HEK293 (cell line): ENCODE measurements around the gene TGDS.

Experiments used
- CTCF ChIA-PET: fragments of 350-600 bp; formaldehyde crosslinking; extraction: SDS; loops from one replicate; lab custom pipeline; 2021; ENCODE audit warnings: antibody characterized with exemption; lab: Yijun Ruan, JAX
- POLR2A ChIA-PET: fragments of 300-600 bp; formaldehyde crosslinking; extraction: SDS; loops from one replicate; lab custom pipeline; 2020; ENCODE audit warnings: antibody characterized with exemption, inconsistent platforms; lab: Yijun Ruan, JAX
- H3K27ac ChIP-seq: fragments of 200-500 bp; sonication (Bioruptor generic); 2 replicates; pipeline ENCODE4 v1.5.1; 2014; ENCODE audit warnings: low read depth, low read length, control low read depth, inconsistent platforms; ENCODE audit errors: extremely low read depth
- H3K36me3 ChIP-seq, 2 experiments: fragments of 200-500 bp in 1 of 2; sonication (Bioruptor generic) in 1 of 2; 1 replicate in 1 of 2; 2 replicates in 1 of 2; pipeline ENCODE4 v1.5.1; 2014 to 2017; ENCODE audit warnings: inconsistent platforms in 2 of 2, low read length in 2 of 2; ENCODE audit not compliant: control insufficient read depth in 2 of 2, insufficient read depth in 1 of 2
- H3K4me1 ChIP-seq: fragments of 200-500 bp; sonication (Bioruptor generic); 2 replicates; pipeline ENCODE4 v1.5.1; 2014; ENCODE audit warnings: mild to moderate bottlenecking, low read length, inconsistent platforms; ENCODE audit not compliant: control insufficient read depth, insufficient read depth
- H3K4me3 ChIP-seq: 2 replicates; pipeline ENCODE4 v1.5.1; 2011; ENCODE audit warnings: low read depth, mild to moderate bottlenecking, control low read depth, low read length, moderate library complexity
- H3K9me3 ChIP-seq: fragments of 200-500 bp; sonication (Bioruptor generic); 2 replicates; pipeline ENCODE4 v1.5.1; 2014; ENCODE audit warnings: low read depth, low read length, inconsistent platforms; ENCODE audit not compliant: control insufficient read depth, insufficient read depth
- BCL11A ChIP-seq: fragments of 450-650 bp; formaldehyde crosslinking; IDR thresholded peaks from 2 replicates; pipeline ENCODE4 v1.5.1; 2016; ENCODE audit warnings: low read depth, missing biosample characterization, missing genetic modification characterization
- MZF1 ChIP-seq: fragments of 450-650 bp; formaldehyde crosslinking; IDR thresholded peaks from 2 replicates; pipeline ENCODE4 v1.5.1; 2017; ENCODE audit warnings: missing biosample characterization, missing genetic modification characterization, borderline replicate concordance
- SCRT2 ChIP-seq: fragments of 450-650 bp; formaldehyde crosslinking; IDR thresholded peaks from 2 replicates; pipeline ENCODE4 v1.5.1; 2016; ENCODE audit warnings: missing biosample characterization, missing genetic modification characterization
- SP3 ChIP-seq: fragments of 450-650 bp; formaldehyde crosslinking; IDR thresholded peaks from 2 replicates; pipeline ENCODE4 v1.5.1; 2016; ENCODE audit warnings: missing biosample characterization, missing genetic modification characterization
- TCF7L2 ChIP-seq: IDR thresholded peaks from 2 replicates; pipeline ENCODE4 v1.6.1; 2011; ENCODE audit warnings: low read depth, mild to moderate bottlenecking, inconsistent platforms, low read length, moderate library complexity, borderline replicate concordance
- ZNF138 ChIP-seq: fragments of 450-650 bp; formaldehyde crosslinking; IDR thresholded peaks from 2 replicates; pipeline ENCODE4 v1.5.1; 2016; ENCODE audit warnings: missing biosample characterization, missing genetic modification characterization, borderline replicate concordance
- ZNF248 ChIP-seq: fragments of 450-650 bp; formaldehyde crosslinking; IDR thresholded peaks from 2 replicates; pipeline ENCODE4 v1.5.1; 2017; ENCODE audit warnings: missing biosample characterization, missing genetic modification characterization
- ZNF292 ChIP-seq: fragments of 450-650 bp; formaldehyde crosslinking; IDR thresholded peaks from 2 replicates; pipeline ENCODE4 v1.5.1; 2016; ENCODE audit warnings: low read depth, missing biosample characterization, missing genetic modification characterization, borderline replicate concordance
- ZNF529 ChIP-seq: fragments of 450-650 bp; formaldehyde crosslinking; IDR thresholded peaks from 2 replicates; pipeline ENCODE4 v1.5.1; 2017; ENCODE audit warnings: missing genetic modification characterization, missing biosample characterization; ENCODE audit not compliant: insufficient replicate concordance
- ZNF561 ChIP-seq: fragments of 450-650 bp; IDR thresholded peaks from 2 replicates; pipeline ENCODE4 v1.5.1; 2018; ENCODE audit warnings: missing biosample characterization, missing genetic modification characterization, borderline replicate concordance
- ZNF629 ChIP-seq: fragments of 450-650 bp; formaldehyde crosslinking; IDR thresholded peaks from 2 replicates; pipeline ENCODE4 v1.5.1; 2017; ENCODE audit warnings: missing biosample characterization, missing genetic modification characterization
- ZNF76 ChIP-seq: fragments of 450-650 bp; formaldehyde crosslinking; IDR thresholded peaks from 2 replicates; pipeline ENCODE4; 2016; ENCODE audit warnings: low read depth, missing biosample characterization, missing genetic modification characterization, borderline replicate concordance
- ZNF837 ChIP-seq: fragments of 450-650 bp; formaldehyde crosslinking; IDR thresholded peaks from 2 replicates; pipeline ENCODE4 v1.5.1; 2016; ENCODE audit warnings: missing biosample characterization, missing genetic modification characterization
- TF ChIP-seq, protein P1 (sequence below): fragments of 450-650 bp; formaldehyde crosslinking; IDR thresholded peaks from 2 replicates; pipeline ENCODE4 v1.5.1; 2016; ENCODE audit warnings: missing biosample characterization, missing genetic modification characterization
- TF ChIP-seq, protein P2 (sequence below): fragments of 450-650 bp; formaldehyde crosslinking; IDR thresholded peaks from 2 replicates; pipeline ENCODE4 v1.5.1; 2016; ENCODE audit warnings: missing biosample characterization, missing genetic modification characterization
- TF ChIP-seq, protein P3 (sequence below): fragments of 450-650 bp; formaldehyde crosslinking; IDR thresholded peaks from 2 replicates; pipeline ENCODE4 v1.5.1; 2016; ENCODE audit warnings: missing biosample characterization, missing genetic modification characterization, low read depth

TGDS gene

DNA sequence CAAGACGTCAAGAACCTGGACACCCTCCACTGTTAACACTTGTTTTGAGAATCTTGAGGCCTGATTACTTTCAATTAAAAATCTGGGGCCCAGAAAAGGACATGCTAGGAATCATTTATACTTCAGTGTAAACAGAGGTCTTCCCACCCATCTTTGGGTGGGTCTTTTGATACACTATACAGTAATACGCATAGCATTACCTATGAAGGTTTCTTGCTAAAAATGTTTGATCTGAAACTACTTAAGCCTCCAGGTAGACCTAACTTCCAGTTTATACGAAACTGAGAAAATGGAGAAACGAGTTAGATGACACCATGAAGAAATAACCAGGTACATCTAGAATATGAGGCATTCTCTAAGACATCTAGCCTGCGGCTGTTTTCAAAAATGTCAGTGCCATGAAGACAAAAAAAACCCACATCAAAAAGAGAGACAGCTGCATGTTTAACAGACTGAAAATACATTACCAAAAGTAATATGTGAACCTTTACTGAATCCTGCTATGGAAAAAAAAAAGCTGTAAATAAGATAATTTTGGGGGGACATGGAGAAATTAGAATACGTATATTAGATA is 36.6 kb downstream of the TGDS start:
- TF ChIP-seq TCF7L2 (no peak), ZNF629 (tag by site-specific recombination) (no peak), SP3 (tag by site-specific recombination) (no peak), ZNF138 (tag by site-specific recombination) (no peak)
- TF ChIP-seq, protein P1, sequence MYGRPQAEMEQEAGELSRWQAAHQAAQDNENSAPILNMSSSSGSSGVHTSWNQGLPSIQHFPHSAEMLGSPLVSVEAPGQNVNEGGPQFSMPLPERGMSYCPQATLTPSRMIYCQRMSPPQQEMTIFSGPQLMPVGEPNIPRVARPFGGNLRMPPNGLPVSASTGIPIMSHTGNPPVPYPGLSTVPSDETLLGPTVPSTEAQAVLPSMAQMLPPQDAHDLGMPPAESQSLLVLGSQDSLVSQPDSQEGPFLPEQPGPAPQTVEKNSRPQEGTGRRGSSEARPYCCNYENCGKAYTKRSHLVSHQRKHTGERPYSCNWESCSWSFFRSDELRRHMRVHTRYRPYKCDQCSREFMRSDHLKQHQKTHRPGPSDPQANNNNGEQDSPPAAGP (tag by site-specific recombination): no peak
- Histone ChIP-seq H3K9me3 (no peaks in the 10 kb centered on the region), H3K27ac (no peak overlapping the region), H3K36me3 (peaks cover 0 to 7% of the 10 kb centered on the region in 2 experiments; a peak in 1 of 3 replicates), H3K4me3 (no peak overlapping the region), H3K4me1 (no peaks in the 10 kb centered on the region)
- ChIA-PET CTCF (no interaction called here), POLR2A (no interaction called here)

DNA sequence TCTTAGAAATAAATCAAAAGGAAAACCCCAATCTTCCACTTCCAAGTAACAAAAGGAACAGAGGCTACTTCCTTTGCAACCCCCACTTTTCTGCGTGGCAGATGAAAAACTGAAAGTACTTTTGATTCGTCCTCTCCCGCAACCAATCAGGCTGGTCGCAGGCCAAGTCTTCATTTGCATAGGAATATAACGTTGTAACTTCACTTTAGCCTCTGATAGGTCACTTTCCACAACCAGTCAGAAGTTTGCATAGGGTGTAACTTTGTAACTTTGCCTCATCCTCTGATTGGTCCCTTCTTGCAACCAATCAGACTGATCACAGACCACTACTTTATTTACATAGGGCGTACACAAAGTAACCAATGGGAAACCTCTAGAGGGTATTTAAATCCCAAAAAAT is 37.2 kb downstream of the TGDS start:
- ChIA-PET CTCF (no interaction called here), POLR2A (no interaction called here)
- Histone ChIP-seq H3K4me1 (no peaks in the 10 kb centered on the region), H3K9me3 (no peaks in the 10 kb centered on the region), H3K4me3 (no peak overlapping the region), H3K36me3 (peaks cover 0 to 7% of the 10 kb centered on the region in 2 experiments; a peak in 1 of 3 replicates), H3K27ac (no peak overlapping the region)
- TF ChIP-seq ZNF292 (tag by site-specific recombination) (no peak), ZNF561 (no peak), BCL11A (tag by site-specific recombination) (no peak), ZNF76 (no peak), MZF1 (tag by site-specific recombination) (no peak), SCRT2 (tag by site-specific recombination) (no peak), ZNF529 (tag by site-specific recombination) (no peak), ZNF837 (tag by site-specific recombination) (no peak)
- TF ChIP-seq, protein P2, sequence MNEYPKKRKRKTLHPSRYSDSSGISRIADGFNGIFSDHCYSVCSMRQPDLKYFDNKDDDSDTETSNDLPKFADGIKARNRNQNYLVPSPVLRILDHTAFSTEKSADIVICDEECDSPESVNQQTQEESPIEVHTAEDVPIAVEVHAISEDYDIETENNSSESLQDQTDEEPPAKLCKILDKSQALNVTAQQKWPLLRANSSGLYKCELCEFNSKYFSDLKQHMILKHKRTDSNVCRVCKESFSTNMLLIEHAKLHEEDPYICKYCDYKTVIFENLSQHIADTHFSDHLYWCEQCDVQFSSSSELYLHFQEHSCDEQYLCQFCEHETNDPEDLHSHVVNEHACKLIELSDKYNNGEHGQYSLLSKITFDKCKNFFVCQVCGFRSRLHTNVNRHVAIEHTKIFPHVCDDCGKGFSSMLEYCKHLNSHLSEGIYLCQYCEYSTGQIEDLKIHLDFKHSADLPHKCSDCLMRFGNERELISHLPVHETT (tag by site-specific recombination): no peak
- TF ChIP-seq, protein P3, sequence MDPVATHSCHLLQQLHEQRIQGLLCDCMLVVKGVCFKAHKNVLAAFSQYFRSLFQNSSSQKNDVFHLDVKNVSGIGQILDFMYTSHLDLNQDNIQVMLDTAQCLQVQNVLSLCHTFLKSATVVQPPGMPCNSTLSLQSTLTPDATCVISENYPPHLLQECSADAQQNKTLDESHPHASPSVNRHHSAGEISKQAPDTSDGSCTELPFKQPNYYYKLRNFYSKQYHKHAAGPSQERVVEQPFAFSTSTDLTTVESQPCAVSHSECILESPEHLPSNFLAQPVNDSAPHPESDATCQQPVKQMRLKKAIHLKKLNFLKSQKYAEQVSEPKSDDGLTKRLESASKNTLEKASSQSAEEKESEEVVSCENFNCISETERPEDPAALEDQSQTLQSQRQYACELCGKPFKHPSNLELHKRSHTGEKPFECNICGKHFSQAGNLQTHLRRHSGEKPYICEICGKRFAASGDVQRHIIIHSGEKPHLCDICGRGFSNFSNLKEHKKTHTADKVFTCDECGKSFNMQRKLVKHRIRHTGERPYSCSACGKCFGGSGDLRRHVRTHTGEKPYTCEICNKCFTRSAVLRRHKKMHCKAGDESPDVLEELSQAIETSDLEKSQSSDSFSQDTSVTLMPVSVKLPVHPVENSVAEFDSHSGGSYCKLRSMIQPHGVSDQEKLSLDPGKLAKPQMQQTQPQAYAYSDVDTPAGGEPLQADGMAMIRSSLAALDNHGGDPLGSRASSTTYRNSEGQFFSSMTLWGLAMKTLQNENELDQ: no peak

DNA sequence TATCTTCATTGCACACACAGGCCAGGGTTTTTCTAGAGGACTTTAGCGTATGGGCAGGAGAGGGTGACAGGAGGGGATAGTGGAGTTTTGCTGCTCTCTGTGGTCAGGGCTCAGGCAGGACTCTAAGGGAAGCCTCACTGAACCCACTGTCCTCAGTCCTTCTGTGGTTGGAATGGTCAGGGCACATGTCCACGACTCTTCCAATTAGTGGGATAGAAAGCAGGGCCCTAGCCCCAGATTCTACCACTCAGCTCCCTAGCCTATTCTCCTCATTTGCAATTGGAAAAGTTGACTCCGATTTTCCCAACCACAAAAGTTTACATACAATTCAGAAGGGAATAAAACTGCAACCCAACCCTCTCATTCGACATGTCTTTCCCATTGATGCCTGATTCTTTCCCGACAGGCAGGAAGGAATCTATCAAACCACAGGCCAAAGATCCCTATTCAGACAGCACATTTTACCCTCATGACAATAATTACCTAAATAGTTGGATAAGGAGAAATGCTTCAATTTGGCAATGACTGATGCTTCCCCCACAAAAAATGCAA is 38.2 kb downstream of the TGDS start:
- POLR2A ChIA-PET: no interaction called here

More for the DNA sequence above, 38.2 kb downstream of the TGDS start:
- Histone ChIP-seq H3K4me1 (no peaks in the 10 kb centered on the region), H3K9me3 (no peaks in the 10 kb centered on the region), H3K27ac (no peak overlapping the region), H3K4me3 (no peak overlapping the region), H3K36me3 (peaks cover 0 to under 1% of the 10 kb centered on the region in 2 experiments; a peak in 1 of 3 replicates)
- CTCF ChIA-PET: no interaction called here
- no peak for TF ChIP-seq ZNF248 (tag by site-specific recombination)
